B cell (primary cell): ENCODE measurements around the gene TMPRSS9. TPM values are rescaled to one million over a fixed set of nuclear protein-coding genes. Genes with fewer than 3 reads are reported as not detected.

Experiments used
- ATAC-seq: fragments of 200-7000 bp; cut with Tn5 transposase; one replicate; pipeline ENCODE4 v1.10.0; 2021; ENCODE audit warnings: low read depth, mild to moderate bottlenecking, moderate number of reproducible peaks, moderate library complexity
- CTCF ChIA-PET: fragments of 350-600 bp; sonication (Branson Sonifier 250); formaldehyde crosslinking; loops from one replicate; lab custom pipeline; 2021; ENCODE audit warnings: antibody characterized with exemption, inconsistent platforms; lab: Charles Lee
- POLR2A ChIA-PET: fragments of 350-600 bp; sonication (Branson Sonifier 250); formaldehyde crosslinking; loops from one replicate; lab custom pipeline; 2021; ENCODE audit warnings: antibody characterized with exemption; lab: Charles Lee
- DNase-seq: peaks from one replicate; pipeline ENCODE4 v3.0.0; 2013
- H2AFZ ChIP-seq: 2 replicates; pipeline ENCODE4 v1.6.1; 2012; ENCODE audit warnings: mild to moderate bottlenecking, low read depth, low read length; ENCODE audit not compliant: insufficient read depth, poor library complexity, severe bottlenecking
- H3K27ac ChIP-seq, 2 donors: 1 replicate in 1 of 2; 2 replicates in 1 of 2; pipeline ENCODE4 v1.5.1; 2012 to 2013; ENCODE audit warnings: low read length in 2 of 2, mild to moderate bottlenecking in 2 of 2, moderate library complexity in 1 of 2
- H3K27me3 ChIP-seq, 4 experiments: fragments of 200-600 bp in 1 of 4; sonication (generic) in 1 of 4; replicated peaks in 1 of 4; 1 replicate in 2 of 4; 2 replicates in 2 of 4; pipeline versions ENCODE4 v1.6.1 to v1.7.0; 2013 to 2016; ENCODE audit warnings: low read length in 3 of 4, mild to moderate bottlenecking in 2 of 4, mixed read lengths in 1 of 4, moderate library complexity in 1 of 4; ENCODE audit not compliant: insufficient read depth in 4 of 4, control insufficient read depth in 3 of 4; ENCODE audit errors: control extremely low read depth in 1 of 4
- H3K36me3 ChIP-seq, 2 experiments: replicated peaks in 1 of 2; 1 replicate in 1 of 2; 2 replicates in 1 of 2; pipeline versions ENCODE4 v1.6.1 to v1.7.1; 2013; ENCODE audit warnings: low read length in 1 of 2; ENCODE audit not compliant: insufficient read depth in 2 of 2, control insufficient read depth in 1 of 2; ENCODE audit errors: control extremely low read depth in 1 of 2, extremely low read depth in 1 of 2
- H3K4me1 ChIP-seq, 2 donors: fragments of 200-600 bp in 1 of 2; sonication (generic) in 1 of 2; 1 replicate in 1 of 2; 2 replicates in 1 of 2; pipeline versions ENCODE4 v1.5.1 to v1.6.1; 2013 to 2017; ENCODE audit warnings: low read length in 2 of 2; ENCODE audit not compliant: control insufficient read depth in 2 of 2, insufficient read depth in 2 of 2
- H3K4me2 ChIP-seq: replicated peaks from 2 replicates; pipeline ENCODE3; 2012; ENCODE audit warnings: mild to moderate bottlenecking, low read depth, low read length; ENCODE audit not compliant: poor library complexity, severe bottlenecking
- H3K4me3 ChIP-seq, 5 experiments: fragments of 200-600 bp in 1 of 5; sonication (generic) in 1 of 5; 1 replicate in 3 of 5; 2 replicates in 2 of 5; pipeline versions ENCODE4 v1.5.1 to v1.7.0; 2011 to 2016; ENCODE audit warnings: low read length in 4 of 5, mild to moderate bottlenecking in 4 of 5, low read depth in 2 of 5, control low read depth in 1 of 5, moderate library complexity in 1 of 5; ENCODE audit not compliant: insufficient read depth in 1 of 5; ENCODE audit errors: control extremely low read depth in 1 of 5, extremely low read depth in 1 of 5
- H3K79me2 ChIP-seq: fragments of 200-600 bp; sonication (generic); one replicate; pipeline ENCODE4 v1.6.0; 2016; ENCODE audit warnings: low read length; ENCODE audit not compliant: control insufficient read depth, insufficient read depth
- H3K9ac ChIP-seq: fragments of 200-600 bp; sonication (generic); 2 replicates; pipeline ENCODE4 v1.6.1; 2017; ENCODE audit warnings: mild to moderate bottlenecking, low read length, moderate library complexity
- H3K9me3 ChIP-seq, 3 donors: one replicate each; pipeline versions ENCODE4 v1.6.1 to v1.7.1; 2013; ENCODE audit warnings: low read length in 2 of 3; ENCODE audit not compliant: control insufficient read depth in 2 of 3, insufficient read depth in 1 of 3; ENCODE audit errors: control extremely low read depth in 1 of 3
- H4K20me1 ChIP-seq: 2 replicates; pipeline ENCODE4 v1.6.0; 2012; ENCODE audit warnings: mild to moderate bottlenecking, low read length; ENCODE audit not compliant: insufficient read depth, control insufficient read depth, poor library complexity, severe bottlenecking
- H3K27ac Mint-ChIP-seq: one replicate; pipeline ENCODE4 v1.8.0; 2021; ENCODE audit warnings: mixed read lengths
- H3K27me3 Mint-ChIP-seq: one replicate; pipeline ENCODE4 v1.8.0; 2021; ENCODE audit warnings: mixed read lengths
- H3K4me1 Mint-ChIP-seq: one replicate; pipeline ENCODE4 v1.8.0; 2021; ENCODE audit warnings: mixed read lengths
- H3K4me3 Mint-ChIP-seq: one replicate; pipeline ENCODE4 v1.8.0; 2021; ENCODE audit warnings: mixed read lengths
- H3K9me3 Mint-ChIP-seq: one replicate; pipeline ENCODE4 v1.8.0; 2022; ENCODE audit warnings: mixed read lengths; ENCODE audit not compliant: insufficient read depth
- CTCF ChIP-seq: fragments of 200-600 bp; IDR thresholded peaks from one replicate; pipeline ENCODE4 v1.8.0; 2022; ENCODE audit warnings: antibody characterized with exemption, mild to moderate bottlenecking
- EZH2 ChIP-seq: IDR thresholded peaks from 2 replicates; pipeline ENCODE4 v1.6.1; 2012; ENCODE audit warnings: borderline replicate concordance, low read depth, mild to moderate bottlenecking, moderate library complexity, low read length; ENCODE audit not compliant: insufficient read depth, poor library complexity, severe bottlenecking
- WGBS: methylation state at CpG from one replicate; pipeline ENCODE4 v1.1.5; 2013; ENCODE audit warnings: missing lambda C conversion rate; ENCODE audit not compliant: insufficient coverage; 5-methylcytosine and 5-hydroxymethylcytosine counted together
- intact Hi-C: fragments of 100-400 bp; cut with micrococcal nuclease; formaldehyde crosslinking; loops from one replicate; pipeline ENCODE4 v1.10.0; 2022
- polyA plus RNA-seq: library from polyadenylated mRNA; depleted of rRNA; stranded (reverse); fragments of >200 nt; gene quantifications from 2 replicates; pipeline ENCODE4 v1.2.3, GENCODE V29; 2012
- total RNA-seq, 2 donors: library from RNA; stranded (reverse); fragments of 120-200 nt in 1 of 2; gene quantifications; 1 replicate in 1 of 2; 2 replicates in 1 of 2; pipeline versions ENCODE4 v1.2.3 to v1.2.4, GENCODE V29; 2013 to 2022

The TMPRSS9 gene
- total and polyA plus RNA-seq, 2 donors (not counting 1 experiment from before 2014, with no cell fraction given), result not detected

- peaks cover 2% of the 10 kb centered on the region for H3K9me3 Mint-ChIP-seq
- Histone ChIP-seq H3K36me3 (peaks cover 0 to 21% of the 10 kb centered on the region in 2 experiments), H3K27ac (peak overlapping the region; percentile 91 to 97), H3K9me3 (peaks cover 0 to 11% (median 0%) of the 10 kb centered on the region in 3 donors), H3K4me2 (peak overlapping the region; percentile 94), H3K4me1 (peaks cover 68 to 78% of the 10 kb centered on the region in 2 donors), H3K27me3 (no peaks in the 10 kb centered on the region), H2AFZ (no peak overlapping the region), H3K9ac (no peak overlapping the region), H4K20me1 (peaks cover 16% of the 10 kb centered on the region), H3K4me3 (peak overlapping the region in 1 of 5 experiments; percentile 27), H3K79me2 (peaks cover 97% of the 10 kb centered on the region)
- no peak for DNase-seq
- ATAC-seq, result no peak
- H3K27ac Mint-ChIP-seq, result peak overlapping the region; percentile 99
- peak overlapping the region; percentile 87 for H3K4me3 Mint-ChIP-seq
- H3K4me1 Mint-ChIP-seq, result peaks cover 75% of the 10 kb centered on the region
- TF ChIP-seq EZH2, result no peak
- no peak for TF ChIP-seq CTCF
- POLR2A ChIA-PET, result interaction anchor here (0.6 to 2.2 kb wide), 5 partner anchors 15 to 34 kb away, joined by 3 to 8 read pairs (median 4); no protein-coding TSS in a partner anchor
- CTCF ChIA-PET, result interaction anchor here (0.6 to 1.6 kb wide), 3 partner anchors 20 to 61 kb away, joined by 3 to 4 read pairs (median 4); no protein-coding TSS in a partner anchor
- H3K27me3 Mint-ChIP-seq, result no peaks in the 10 kb centered on the region
- 60% methylated on average over 19 of the region's 20 CpGs for WGBS
- intact Hi-C loops, result no loop called here
Observed at GRCh38 chr19:2330632-2331284, 29.3 kb upstream of the TMPRSS9 start.
